Measurements from ENCODE around the gene SH3BP2. TPM values are rescaled to one million over a fixed set of nuclear protein-coding genes. Genes with fewer than 3 reads are reported as not detected.

SH3BP2 gene
- total RNA-seq, 2 experiments from 2014 or later: 45.7 to 47.4 TPM

DNA sequence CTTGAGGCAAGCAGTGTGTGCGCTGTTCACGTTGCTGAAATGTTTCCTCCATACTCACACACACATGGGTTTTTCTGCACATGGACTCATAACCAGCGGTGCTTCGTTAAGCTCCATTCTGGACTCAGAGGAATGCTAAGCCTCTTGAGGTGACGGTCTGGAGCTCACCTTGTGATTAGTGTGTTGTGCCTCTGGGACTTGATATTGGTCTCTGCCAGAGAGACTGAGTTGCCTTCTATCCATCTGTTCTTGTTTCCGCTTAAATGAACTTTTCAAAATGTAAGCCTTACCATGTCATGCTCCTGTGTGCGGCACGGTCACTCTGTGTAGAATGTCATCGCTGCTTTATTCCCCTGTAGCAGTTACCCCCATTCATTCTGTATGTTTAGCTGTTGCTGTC is 93.3 kb downstream of the SH3BP2 start:
- H3K27me3 Mint-ChIP-seq (ENCODE audit: low read depth): no peaks in the 10 kb centered on the region
- peaks cover 2% of the 10 kb centered on the region for H3K4me1 Mint-ChIP-seq (ENCODE audit: low read depth)
- H3K36me3 Mint-ChIP-seq (ENCODE audit: low read depth): peaks cover 18% of the 10 kb centered on the region
- no peaks in the 10 kb centered on the region for H3K9me3 Mint-ChIP-seq
- CTCF ChIA-PET: no interaction called here
- no peak for DNase-seq
- intact Hi-C loops (cut with micrococcal nuclease): no loop called here
- no peak overlapping the region for H3K27ac Mint-ChIP-seq
- H3K4me3 Mint-ChIP-seq: no peak overlapping the region

DNA sequence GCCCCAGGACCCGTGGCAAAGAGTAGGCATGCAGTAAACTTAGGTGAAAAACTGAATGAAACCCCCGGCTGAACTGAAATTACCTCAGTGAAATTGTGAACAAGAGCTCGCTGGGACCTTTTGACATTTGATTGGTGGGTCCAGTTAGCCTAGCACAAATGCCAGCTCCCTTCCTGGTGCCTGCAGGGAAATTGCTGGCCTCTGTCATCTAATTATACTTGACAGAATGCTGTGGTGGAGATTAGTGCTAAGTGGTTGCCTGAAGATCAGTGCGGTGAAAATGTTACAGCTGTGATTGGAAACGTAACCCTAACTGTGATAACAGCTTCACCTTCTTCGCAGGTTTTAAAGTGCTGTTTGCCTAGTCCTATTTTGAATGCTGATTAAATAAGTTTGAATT is 93.7 kb downstream of the SH3BP2 start:
- intact Hi-C loops (cut with micrococcal nuclease): no loop called here
- no peak overlapping the region for H3K4me3 Mint-ChIP-seq
- no peak overlapping the region for H3K27ac Mint-ChIP-seq
- H3K27me3 Mint-ChIP-seq (ENCODE audit: low read depth): no peaks in the 10 kb centered on the region
- DNase-seq: no peak
- CTCF ChIA-PET: no interaction called here
- H3K9me3 Mint-ChIP-seq: no peaks in the 10 kb centered on the region
- peaks cover 18% of the 10 kb centered on the region for H3K36me3 Mint-ChIP-seq (ENCODE audit: low read depth)
- peaks cover 2% of the 10 kb centered on the region for H3K4me1 Mint-ChIP-seq (ENCODE audit: low read depth)

DNA sequence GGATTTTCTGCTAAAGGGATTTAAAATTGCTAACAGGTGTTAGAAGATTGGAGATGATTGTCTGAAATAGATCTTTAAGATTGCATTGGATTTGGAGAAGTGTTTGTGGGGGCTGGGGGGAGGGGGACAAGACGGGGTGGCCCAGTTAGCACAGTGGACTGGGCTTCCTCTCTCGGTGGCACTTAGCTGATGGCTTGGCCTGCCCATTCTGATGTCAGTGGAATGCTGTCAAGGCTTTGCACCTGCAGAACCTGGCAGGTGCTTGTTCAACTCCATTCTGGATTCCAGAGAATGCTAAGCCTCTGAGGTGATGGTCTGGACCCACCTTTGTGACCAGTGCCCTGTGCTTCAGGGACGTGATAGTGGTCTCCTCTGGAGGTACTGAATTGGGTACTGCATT is 94.5 kb downstream of the SH3BP2 start:
- peaks cover 18% of the 10 kb centered on the region for H3K36me3 Mint-ChIP-seq (ENCODE audit: low read depth)
- H3K4me1 Mint-ChIP-seq (ENCODE audit: low read depth): peaks cover 2% of the 10 kb centered on the region
- DNase-seq: no peak
- H3K27ac Mint-ChIP-seq: no peak overlapping the region
- intact Hi-C loops (cut with micrococcal nuclease): no loop called here
- H3K27me3 Mint-ChIP-seq (ENCODE audit: low read depth): no peaks in the 10 kb centered on the region
- no peaks in the 10 kb centered on the region for H3K9me3 Mint-ChIP-seq
- H3K4me3 Mint-ChIP-seq: no peak overlapping the region
- CTCF ChIA-PET: no interaction called here

DNA sequence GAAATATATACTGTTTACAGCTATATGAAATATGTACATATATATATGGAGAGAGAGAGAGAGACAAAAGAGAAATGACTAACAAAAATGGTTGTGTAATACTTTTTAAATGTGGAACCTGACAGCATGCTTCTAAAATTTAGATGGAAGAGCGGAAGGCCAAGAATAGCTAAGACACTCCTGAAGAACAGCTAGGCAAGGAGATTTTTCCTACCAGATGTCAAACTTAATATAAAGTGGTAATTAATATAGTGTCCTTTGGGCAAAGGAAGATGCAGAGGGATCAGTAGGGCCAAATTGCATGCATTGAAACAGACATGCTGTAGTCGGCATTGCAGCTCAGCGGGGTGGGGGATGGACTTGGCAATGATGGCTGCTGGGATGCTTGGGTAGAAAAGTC is 96.0 kb downstream of the SH3BP2 start:
- no peak for DNase-seq
- Mint-ChIP-seq H3K9me3 (no peaks in the 10 kb centered on the region), H3K27ac (no peak overlapping the region), H3K4me3 (no peak overlapping the region), H3K27me3 (ENCODE audit: low read depth) (no peaks in the 10 kb centered on the region), H3K36me3 (ENCODE audit: low read depth) (peaks cover 15% of the 10 kb centered on the region), H3K4me1 (ENCODE audit: low read depth) (peaks cover 2% of the 10 kb centered on the region)
- intact Hi-C loops (cut with micrococcal nuclease): no loop called here
- CTCF ChIA-PET: no interaction called here

Other genes starting within 250 kb of the SH3BP2 start
- gene TNIP2, start 36.7 kb upstream of the SH3BP2 start, total RNA-seq: 10 to 100 TPM; 54.2 to 55.0 TPM
- 100 to 1,000 TPM; 165 TPM for gene ADD1, start 50.8 kb downstream of the SH3BP2 start, total RNA-seq
- 10 to 100 TPM; 48.3 to 55.1 TPM for gene NOP14, start 170.3 kb downstream of the SH3BP2 start, total RNA-seq
- gene GRK4, start 170.5 kb downstream of the SH3BP2 start, total RNA-seq: 1 to 10 TPM; 1.3 to 2.1 TPM

Measured in activated naive CD4-positive, alpha-beta T cell treated with anti-CD3 and anti-CD28 coated beads for 36 hours (primary cell).